HEK293T (cell line): ENCODE measurements around the gene SYNPR.

Source experiments
- CTCF ChIA-PET: fragments of 350-600 bp; formaldehyde crosslinking; extraction: SDS; loops from one replicate; lab custom pipeline; 2021; ENCODE audit warnings: antibody characterized with exemption, inconsistent platforms; lab: Yijun Ruan, JAX
- POLR2A ChIA-PET: fragments of 350-600 bp; formaldehyde crosslinking; extraction: SDS; loops from one replicate; lab custom pipeline; 2020; ENCODE audit warnings: antibody characterized with exemption, inconsistent platforms; lab: Yijun Ruan, JAX
- DNase-seq: peaks from one replicate; pipeline ENCODE4 v3.0.0; 2012; ENCODE audit warnings: mixed read lengths; ENCODE audit errors: extremely low spot score
- ARNT ChIP-seq: fragments of 450-650 bp; IDR thresholded peaks from 2 replicates; pipeline ENCODE4 v1.6.1; 2017; ENCODE audit warnings: mild to moderate bottlenecking
- BHLHE40 ChIP-seq: fragments of 450-650 bp; IDR thresholded peaks from 2 replicates; pipeline ENCODE4 v1.6.1; 2016; ENCODE audit warnings: mild to moderate bottlenecking, moderate library complexity, borderline replicate concordance
- CTBP1 ChIP-seq: fragments of 450-650 bp; IDR thresholded peaks from 2 replicates; pipeline ENCODE4 v1.6.1; 2016; ENCODE audit warnings: borderline replicate concordance
- ELF4 ChIP-seq: fragments of 450-650 bp; IDR thresholded peaks from 2 replicates; pipeline ENCODE4 v1.6.1; 2017; ENCODE audit warnings: antibody characterized with exemption
- FOXA1 ChIP-seq: fragments of 450-650 bp; IDR thresholded peaks from 2 replicates; pipeline ENCODE4 v1.6.1; 2016; ENCODE audit warnings: mild to moderate bottlenecking
- FOXK2 ChIP-seq: fragments of 450-650 bp; IDR thresholded peaks from 2 replicates; pipeline ENCODE4 v1.6.1; 2016; ENCODE audit warnings: mild to moderate bottlenecking
- FOXM1 ChIP-seq: fragments of 450-650 bp; IDR thresholded peaks from 2 replicates; pipeline ENCODE4 v1.6.1; 2017; ENCODE audit warnings: mild to moderate bottlenecking, borderline replicate concordance
- HDGF ChIP-seq: fragments of 450-650 bp; IDR thresholded peaks from 2 replicates; pipeline ENCODE4 v1.6.1; 2017; ENCODE audit warnings: antibody characterized with exemption, borderline replicate concordance
- L3MBTL2 ChIP-seq: fragments of 450-650 bp; conservative IDR thresholded peaks from 2 replicates; pipeline ENCODE4 v1.6.1; 2016; ENCODE audit warnings: mild to moderate bottlenecking
- LEF1 ChIP-seq: fragments of 450-650 bp; IDR thresholded peaks from 2 replicates; pipeline ENCODE4 v1.6.1; 2017; ENCODE audit warnings: mild to moderate bottlenecking, borderline replicate concordance
- NFRKB ChIP-seq: fragments of 450-650 bp; IDR thresholded peaks from 2 replicates; pipeline ENCODE4 v1.6.1; 2016; ENCODE audit warnings: mild to moderate bottlenecking, moderate library complexity
- SP1 ChIP-seq: fragments of 450-650 bp; IDR thresholded peaks from 2 replicates; pipeline ENCODE4 v1.6.1; 2017
- SUZ12 ChIP-seq: fragments of 450-650 bp; IDR thresholded peaks from 2 replicates; pipeline ENCODE4 v1.6.1; 2016; ENCODE audit warnings: mild to moderate bottlenecking
- TARDBP ChIP-seq: fragments of 450-650 bp; IDR thresholded peaks from 2 replicates; pipeline ENCODE4 v1.6.1; 2016
- ZNF384 ChIP-seq: fragments of 450-650 bp; IDR thresholded peaks from 2 replicates; pipeline ENCODE4 v1.6.1; 2016
- TF ChIP-seq, protein P1 (sequence below): fragments of 450-650 bp; IDR thresholded peaks from 2 replicates; pipeline ENCODE4 v1.6.1; 2016

SYNPR gene

GRCh38 chr3:63482341-63482740 is 204.2 kb downstream of the SYNPR start:
- TF ChIP-seq LEF1, result no peak
- no peak for TF ChIP-seq FOXM1
- no peak for TF ChIP-seq SUZ12
- no peak for TF ChIP-seq NFRKB
- TF ChIP-seq ARNT, result no peak
- TF ChIP-seq, protein P1, sequence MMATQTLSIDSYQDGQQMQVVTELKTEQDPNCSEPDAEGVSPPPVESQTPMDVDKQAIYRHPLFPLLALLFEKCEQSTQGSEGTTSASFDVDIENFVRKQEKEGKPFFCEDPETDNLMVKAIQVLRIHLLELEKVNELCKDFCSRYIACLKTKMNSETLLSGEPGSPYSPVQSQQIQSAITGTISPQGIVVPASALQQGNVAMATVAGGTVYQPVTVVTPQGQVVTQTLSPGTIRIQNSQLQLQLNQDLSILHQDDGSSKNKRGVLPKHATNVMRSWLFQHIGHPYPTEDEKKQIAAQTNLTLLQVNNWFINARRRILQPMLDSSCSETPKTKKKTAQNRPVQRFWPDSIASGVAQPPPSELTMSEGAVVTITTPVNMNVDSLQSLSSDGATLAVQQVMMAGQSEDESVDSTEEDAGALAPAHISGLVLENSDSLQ, result no peak
- no peak for TF ChIP-seq SP1
- TF ChIP-seq TARDBP, result no peak
- TF ChIP-seq HDGF, result no peak
- ChIA-PET POLR2A (no interaction called here), CTCF (no interaction called here)
- no peak for DNase-seq

DNA sequence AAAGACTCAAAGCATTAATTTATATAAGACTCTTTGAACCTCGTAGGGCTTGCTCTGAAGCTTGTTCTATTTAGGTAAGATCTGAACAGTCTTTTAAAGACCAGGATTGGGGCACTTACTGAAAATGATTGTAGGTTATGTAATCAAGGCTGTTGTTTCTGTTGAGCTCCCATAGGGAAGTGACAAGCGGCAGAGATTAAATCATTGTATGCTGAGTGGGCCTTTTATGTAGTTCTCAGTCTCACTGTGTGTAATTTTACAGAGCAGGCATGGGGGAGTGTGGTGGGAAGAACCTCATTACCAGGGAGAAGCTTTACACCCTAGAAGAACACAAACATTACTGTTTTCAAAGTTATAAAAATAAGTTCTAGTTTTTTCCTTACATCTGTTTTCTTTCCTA is 214.4 kb downstream of the SYNPR start:
- ChIA-PET POLR2A (no interaction called here), CTCF (no interaction called here)
- DNase-seq, result no peak
- no peak for TF ChIP-seq NFRKB
- no peak for TF ChIP-seq FOXM1
- no peak for TF ChIP-seq ELF4
- no peak for TF ChIP-seq CTBP1
- TF ChIP-seq L3MBTL2, result no peak
- TF ChIP-seq ARNT, result no peak

GRCh38 chr3:63493101-63493500 is 215.0 kb downstream of the SYNPR start:
- TF ChIP-seq BHLHE40 (no peak), SP1 (no peak), L3MBTL2 (no peak), ARNT (no peak), SUZ12 (no peak), FOXA1 (no peak), HDGF (no peak), ELF4 (no peak), TARDBP (no peak), ZNF384 (no peak), LEF1 (no peak), CTBP1 (no peak), FOXK2 (no peak), FOXM1 (no peak)
- TF ChIP-seq, protein P1, result no peak
- ChIA-PET POLR2A (no interaction called here), CTCF (no interaction called here)
- DNase-seq, result no peak

DNA sequence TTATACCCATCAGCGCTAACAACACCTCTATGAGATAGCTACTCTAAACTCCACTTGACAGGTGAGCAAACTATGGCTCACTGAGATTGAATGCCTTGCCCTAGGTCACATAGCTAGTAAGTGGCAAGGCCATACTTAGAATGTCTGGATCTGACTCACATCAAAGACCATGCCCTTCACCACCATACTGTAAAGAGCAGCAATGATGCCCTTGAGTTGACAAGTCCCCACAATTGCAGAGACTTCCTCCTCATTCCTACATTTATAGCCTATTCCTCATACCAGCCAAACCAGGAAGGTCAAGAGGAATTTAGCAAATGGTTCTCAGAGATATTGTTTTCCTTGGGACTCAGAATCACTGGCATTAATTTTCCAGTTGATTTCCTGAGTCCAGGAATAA is 216.5 kb downstream of the SYNPR start:
- no peak for DNase-seq
- TF ChIP-seq LEF1, result no peak
- no peak for TF ChIP-seq SUZ12
- no peak for TF ChIP-seq ARNT
- no peak for TF ChIP-seq FOXK2
- no peak for TF ChIP-seq L3MBTL2
- no peak for TF ChIP-seq HDGF
- no peak for TF ChIP-seq NFRKB
- TF ChIP-seq BHLHE40, result no peak
- no peak for TF ChIP-seq SP1
- TF ChIP-seq ZNF384, result no peak
- no peak for TF ChIP-seq FOXA1
- TF ChIP-seq, protein P1, result no peak
- no peak for TF ChIP-seq CTBP1
- no peak for TF ChIP-seq FOXM1
- no peak for TF ChIP-seq TARDBP
- POLR2A ChIA-PET, result no interaction called here
- CTCF ChIA-PET, result no interaction called here

GRCh38 chr3:63497641-63498040 is 219.5 kb downstream of the SYNPR start:
- DNase-seq, result no peak
- POLR2A ChIA-PET, result no interaction called here
- TF ChIP-seq CTBP1, result no peak
- TF ChIP-seq SUZ12, result no peak
- no peak for TF ChIP-seq SP1
- no peak for TF ChIP-seq FOXA1
- TF ChIP-seq FOXK2, result no peak
- no peak for TF ChIP-seq ARNT
- no peak for TF ChIP-seq ELF4
- no peak for TF ChIP-seq LEF1
- CTCF ChIA-PET, result no interaction called here

DNA sequence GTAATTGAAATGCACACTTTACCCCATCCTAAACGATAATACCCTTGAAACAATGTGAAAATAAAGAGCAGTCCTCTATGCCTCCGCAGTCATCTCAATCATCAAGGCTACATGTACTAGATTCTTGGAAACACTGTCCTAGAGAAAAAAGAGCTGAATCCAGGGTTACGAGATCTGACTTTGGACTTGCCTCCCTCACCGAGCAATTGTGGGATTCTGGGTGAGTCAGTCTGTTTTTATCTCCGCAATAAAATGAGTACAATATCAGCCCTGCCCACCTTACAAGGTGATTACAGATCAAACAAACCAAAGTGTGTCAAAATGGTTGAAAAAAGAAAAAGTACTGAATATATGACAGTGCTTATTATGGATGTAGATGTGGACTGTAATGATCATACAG is 222.1 kb downstream of the SYNPR start:
- TF ChIP-seq LEF1 (no peak), SUZ12 (no peak), FOXK2 (no peak), ZNF384 (no peak), BHLHE40 (no peak), HDGF (no peak), FOXA1 (no peak), FOXM1 (no peak)
- TF ChIP-seq, protein P1, result no peak
- ChIA-PET CTCF (no interaction called here), POLR2A (no interaction called here)
- DNase-seq, result no peak
